K562 (cell line): ENCODE results near the gene MXRA7. TPM values are rescaled to one million over a fixed set of nuclear protein-coding genes. Genes with fewer than 3 reads are reported as not detected.

Experiments used
- BCL6 ChIP-seq: fragments of 250-450 bp; sonication (Bioruptor Pico); IDR thresholded peaks from 2 replicates; pipeline ENCODE4 v1.4.0; 2020
- ELF2 ChIP-seq: fragments of 250-450 bp; sonication (Bioruptor Pico); IDR thresholded peaks from 2 replicates; pipeline ENCODE4 v1.5.0; 2021; ENCODE audit warnings: mild to moderate bottlenecking
- KDM5B ChIP-seq: fragments of 200-600 bp; sonication (generic); IDR thresholded peaks from 2 replicates; pipeline ENCODE4 v1.6.1; 2012; ENCODE audit warnings: low read depth, mild to moderate bottlenecking, moderate library complexity, low read length, control low read depth, inconsistent platforms; ENCODE audit not compliant: insufficient replicate concordance
- LARP7 ChIP-seq: fragments of 450-650 bp; IDR thresholded peaks from 2 replicates; pipeline ENCODE4 v1.6.1; 2016
- MXI1 ChIP-seq: IDR thresholded peaks from 2 replicates; pipeline ENCODE4 v1.6.1; 2011; ENCODE audit warnings: low read depth, mild to moderate bottlenecking, improper control_type of control experiment, low read length
- NR2F6 ChIP-seq: fragments of 450-650 bp; formaldehyde crosslinking; IDR thresholded peaks from 2 replicates; pipeline ENCODE4 v1.4.0; 2020; ENCODE audit warnings: mild to moderate bottlenecking
- ZNF253 ChIP-seq: fragments of 250-450 bp; sonication (Bioruptor Pico); conservative IDR thresholded peaks from 2 replicates; pipeline ENCODE4 v1.6.1; 2021; ENCODE audit warnings: mild to moderate bottlenecking
- polyA plus RNA-seq, 8 experiments: library from polyadenylated mRNA; depleted of rRNA in 4 of 8; stranded (reverse) in 5 of 8; unstranded in 3 of 8; fragments of >200 nt; fragmentation: Nextera tagmentation in 2 of 8; fragmentation: Illumina TruSeq in 1 of 8; extraction: Ambion mirVana in 2 of 8; extraction: Trizol in 1 of 8; gene quantifications; 2 replicates each; pipeline versions ENCODE4 v1.2.1 to v1.2.3, GENCODE V29; 2011 to 2014; ENCODE audit warnings: inconsistent platforms in 1 of 8, missing spikeins in 1 of 8
- total RNA-seq, 7 experiments: library from RNA; depleted of rRNA in 6 of 7; stranded (reverse); fragments of >200 nt in 6 of 7; fragmentation: Illumina TruSeq in 2 of 7; extraction: Trizol in 2 of 7; gene quantifications; 2 replicates each; pipeline versions ENCODE4 v1.2.1 to v1.2.3, GENCODE V29; 2011 to 2021; ENCODE audit warnings: low replicate concordance in 1 of 7
- TF ChIP-seq, protein P1 (sequence below), 2 experiments: fragments of 450-650 bp in 1 of 2; IDR thresholded peaks; 2 replicates each; pipeline ENCODE4 v1.6.1; 2011 to 2017; ENCODE audit warnings: low read depth in 2 of 2, antibody characterized with exemption in 1 of 2, borderline replicate concordance in 1 of 2, low read length in 1 of 2, mild to moderate bottlenecking in 1 of 2, mixed read lengths in 1 of 2; ENCODE audit not compliant: control insufficient read depth in 1 of 2
- TF ChIP-seq, protein P2 (sequence below): fragments of 450-650 bp; IDR thresholded peaks from 2 replicates; pipeline ENCODE4 v1.6.1; 2016
- TF ChIP-seq, protein P3 (sequence below): fragments of 450-650 bp; IDR thresholded peaks from 2 replicates; pipeline ENCODE4 v1.6.1; 2016; ENCODE audit warnings: mild to moderate bottlenecking, moderate library complexity
- TF ChIP-seq, protein P4 (sequence below): fragments of 450-650 bp; formaldehyde crosslinking; IDR thresholded peaks from 2 replicates; pipeline ENCODE4 v1.4.0; 2022; ENCODE audit warnings: missing genetic modification characterization

The MXRA7 gene
- total and polyA plus RNA-seq, 9 of the 15 experiments (the other 6 are each of a cell fraction or from before 2014, with no cell fraction given) = 2.6 to 38.4 (median 14.3) TPM

DNA sequence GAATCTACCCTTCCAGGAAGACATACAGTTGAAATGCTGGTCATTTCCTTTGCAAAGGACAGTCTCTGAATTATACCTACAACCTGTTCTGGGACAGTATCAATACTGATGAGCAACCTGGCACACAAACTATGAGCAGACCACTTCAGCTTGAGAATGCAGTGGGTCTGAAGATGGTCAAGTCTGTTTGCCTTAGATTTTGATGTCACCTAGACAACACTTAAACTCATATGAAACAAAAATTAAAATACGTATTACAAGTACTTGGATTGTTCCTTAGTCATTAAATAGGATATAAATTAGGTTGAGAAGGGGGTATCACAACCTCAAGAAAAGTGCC lies 22.8 kb upstream of the MXRA7 start (continued):
- TF ChIP-seq, protein P1, sequence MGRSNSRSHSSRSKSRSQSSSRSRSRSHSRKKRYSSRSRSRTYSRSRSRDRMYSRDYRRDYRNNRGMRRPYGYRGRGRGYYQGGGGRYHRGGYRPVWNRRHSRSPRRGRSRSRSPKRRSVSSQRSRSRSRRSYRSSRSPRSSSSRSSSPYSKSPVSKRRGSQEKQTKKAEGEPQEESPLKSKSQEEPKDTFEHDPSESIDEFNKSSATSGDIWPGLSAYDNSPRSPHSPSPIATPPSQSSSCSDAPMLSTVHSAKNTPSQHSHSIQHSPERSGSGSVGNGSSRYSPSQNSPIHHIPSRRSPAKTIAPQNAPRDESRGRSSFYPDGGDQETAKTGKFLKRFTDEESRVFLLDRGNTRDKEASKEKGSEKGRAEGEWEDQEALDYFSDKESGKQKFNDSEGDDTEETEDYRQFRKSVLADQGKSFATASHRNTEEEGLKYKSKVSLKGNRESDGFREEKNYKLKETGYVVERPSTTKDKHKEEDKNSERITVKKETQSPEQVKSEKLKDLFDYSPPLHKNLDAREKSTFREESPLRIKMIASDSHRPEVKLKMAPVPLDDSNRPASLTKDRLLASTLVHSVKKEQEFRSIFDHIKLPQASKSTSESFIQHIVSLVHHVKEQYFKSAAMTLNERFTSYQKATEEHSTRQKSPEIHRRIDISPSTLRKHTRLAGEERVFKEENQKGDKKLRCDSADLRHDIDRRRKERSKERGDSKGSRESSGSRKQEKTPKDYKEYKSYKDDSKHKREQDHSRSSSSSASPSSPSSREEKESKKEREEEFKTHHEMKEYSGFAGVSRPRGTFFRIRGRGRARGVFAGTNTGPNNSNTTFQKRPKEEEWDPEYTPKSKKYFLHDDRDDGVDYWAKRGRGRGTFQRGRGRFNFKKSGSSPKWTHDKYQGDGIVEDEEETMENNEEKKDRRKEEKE (IDR thresholded peaks at IDR 0.05; ENCODE audit: borderline replicate concordance in 1 of 2, control insufficient read depth in 1 of 2, low read depth in 2 of 2, low read length in 1 of 2) = no peak
- no peak for TF ChIP-seq ZNF253 (CRISPR knock-in tag)
- TF ChIP-seq NR2F6 = no peak
- TF ChIP-seq, protein P2, sequence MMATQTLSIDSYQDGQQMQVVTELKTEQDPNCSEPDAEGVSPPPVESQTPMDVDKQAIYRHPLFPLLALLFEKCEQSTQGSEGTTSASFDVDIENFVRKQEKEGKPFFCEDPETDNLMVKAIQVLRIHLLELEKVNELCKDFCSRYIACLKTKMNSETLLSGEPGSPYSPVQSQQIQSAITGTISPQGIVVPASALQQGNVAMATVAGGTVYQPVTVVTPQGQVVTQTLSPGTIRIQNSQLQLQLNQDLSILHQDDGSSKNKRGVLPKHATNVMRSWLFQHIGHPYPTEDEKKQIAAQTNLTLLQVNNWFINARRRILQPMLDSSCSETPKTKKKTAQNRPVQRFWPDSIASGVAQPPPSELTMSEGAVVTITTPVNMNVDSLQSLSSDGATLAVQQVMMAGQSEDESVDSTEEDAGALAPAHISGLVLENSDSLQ = no peak
- TF ChIP-seq BCL6 = no peak
- TF ChIP-seq, protein P3, sequence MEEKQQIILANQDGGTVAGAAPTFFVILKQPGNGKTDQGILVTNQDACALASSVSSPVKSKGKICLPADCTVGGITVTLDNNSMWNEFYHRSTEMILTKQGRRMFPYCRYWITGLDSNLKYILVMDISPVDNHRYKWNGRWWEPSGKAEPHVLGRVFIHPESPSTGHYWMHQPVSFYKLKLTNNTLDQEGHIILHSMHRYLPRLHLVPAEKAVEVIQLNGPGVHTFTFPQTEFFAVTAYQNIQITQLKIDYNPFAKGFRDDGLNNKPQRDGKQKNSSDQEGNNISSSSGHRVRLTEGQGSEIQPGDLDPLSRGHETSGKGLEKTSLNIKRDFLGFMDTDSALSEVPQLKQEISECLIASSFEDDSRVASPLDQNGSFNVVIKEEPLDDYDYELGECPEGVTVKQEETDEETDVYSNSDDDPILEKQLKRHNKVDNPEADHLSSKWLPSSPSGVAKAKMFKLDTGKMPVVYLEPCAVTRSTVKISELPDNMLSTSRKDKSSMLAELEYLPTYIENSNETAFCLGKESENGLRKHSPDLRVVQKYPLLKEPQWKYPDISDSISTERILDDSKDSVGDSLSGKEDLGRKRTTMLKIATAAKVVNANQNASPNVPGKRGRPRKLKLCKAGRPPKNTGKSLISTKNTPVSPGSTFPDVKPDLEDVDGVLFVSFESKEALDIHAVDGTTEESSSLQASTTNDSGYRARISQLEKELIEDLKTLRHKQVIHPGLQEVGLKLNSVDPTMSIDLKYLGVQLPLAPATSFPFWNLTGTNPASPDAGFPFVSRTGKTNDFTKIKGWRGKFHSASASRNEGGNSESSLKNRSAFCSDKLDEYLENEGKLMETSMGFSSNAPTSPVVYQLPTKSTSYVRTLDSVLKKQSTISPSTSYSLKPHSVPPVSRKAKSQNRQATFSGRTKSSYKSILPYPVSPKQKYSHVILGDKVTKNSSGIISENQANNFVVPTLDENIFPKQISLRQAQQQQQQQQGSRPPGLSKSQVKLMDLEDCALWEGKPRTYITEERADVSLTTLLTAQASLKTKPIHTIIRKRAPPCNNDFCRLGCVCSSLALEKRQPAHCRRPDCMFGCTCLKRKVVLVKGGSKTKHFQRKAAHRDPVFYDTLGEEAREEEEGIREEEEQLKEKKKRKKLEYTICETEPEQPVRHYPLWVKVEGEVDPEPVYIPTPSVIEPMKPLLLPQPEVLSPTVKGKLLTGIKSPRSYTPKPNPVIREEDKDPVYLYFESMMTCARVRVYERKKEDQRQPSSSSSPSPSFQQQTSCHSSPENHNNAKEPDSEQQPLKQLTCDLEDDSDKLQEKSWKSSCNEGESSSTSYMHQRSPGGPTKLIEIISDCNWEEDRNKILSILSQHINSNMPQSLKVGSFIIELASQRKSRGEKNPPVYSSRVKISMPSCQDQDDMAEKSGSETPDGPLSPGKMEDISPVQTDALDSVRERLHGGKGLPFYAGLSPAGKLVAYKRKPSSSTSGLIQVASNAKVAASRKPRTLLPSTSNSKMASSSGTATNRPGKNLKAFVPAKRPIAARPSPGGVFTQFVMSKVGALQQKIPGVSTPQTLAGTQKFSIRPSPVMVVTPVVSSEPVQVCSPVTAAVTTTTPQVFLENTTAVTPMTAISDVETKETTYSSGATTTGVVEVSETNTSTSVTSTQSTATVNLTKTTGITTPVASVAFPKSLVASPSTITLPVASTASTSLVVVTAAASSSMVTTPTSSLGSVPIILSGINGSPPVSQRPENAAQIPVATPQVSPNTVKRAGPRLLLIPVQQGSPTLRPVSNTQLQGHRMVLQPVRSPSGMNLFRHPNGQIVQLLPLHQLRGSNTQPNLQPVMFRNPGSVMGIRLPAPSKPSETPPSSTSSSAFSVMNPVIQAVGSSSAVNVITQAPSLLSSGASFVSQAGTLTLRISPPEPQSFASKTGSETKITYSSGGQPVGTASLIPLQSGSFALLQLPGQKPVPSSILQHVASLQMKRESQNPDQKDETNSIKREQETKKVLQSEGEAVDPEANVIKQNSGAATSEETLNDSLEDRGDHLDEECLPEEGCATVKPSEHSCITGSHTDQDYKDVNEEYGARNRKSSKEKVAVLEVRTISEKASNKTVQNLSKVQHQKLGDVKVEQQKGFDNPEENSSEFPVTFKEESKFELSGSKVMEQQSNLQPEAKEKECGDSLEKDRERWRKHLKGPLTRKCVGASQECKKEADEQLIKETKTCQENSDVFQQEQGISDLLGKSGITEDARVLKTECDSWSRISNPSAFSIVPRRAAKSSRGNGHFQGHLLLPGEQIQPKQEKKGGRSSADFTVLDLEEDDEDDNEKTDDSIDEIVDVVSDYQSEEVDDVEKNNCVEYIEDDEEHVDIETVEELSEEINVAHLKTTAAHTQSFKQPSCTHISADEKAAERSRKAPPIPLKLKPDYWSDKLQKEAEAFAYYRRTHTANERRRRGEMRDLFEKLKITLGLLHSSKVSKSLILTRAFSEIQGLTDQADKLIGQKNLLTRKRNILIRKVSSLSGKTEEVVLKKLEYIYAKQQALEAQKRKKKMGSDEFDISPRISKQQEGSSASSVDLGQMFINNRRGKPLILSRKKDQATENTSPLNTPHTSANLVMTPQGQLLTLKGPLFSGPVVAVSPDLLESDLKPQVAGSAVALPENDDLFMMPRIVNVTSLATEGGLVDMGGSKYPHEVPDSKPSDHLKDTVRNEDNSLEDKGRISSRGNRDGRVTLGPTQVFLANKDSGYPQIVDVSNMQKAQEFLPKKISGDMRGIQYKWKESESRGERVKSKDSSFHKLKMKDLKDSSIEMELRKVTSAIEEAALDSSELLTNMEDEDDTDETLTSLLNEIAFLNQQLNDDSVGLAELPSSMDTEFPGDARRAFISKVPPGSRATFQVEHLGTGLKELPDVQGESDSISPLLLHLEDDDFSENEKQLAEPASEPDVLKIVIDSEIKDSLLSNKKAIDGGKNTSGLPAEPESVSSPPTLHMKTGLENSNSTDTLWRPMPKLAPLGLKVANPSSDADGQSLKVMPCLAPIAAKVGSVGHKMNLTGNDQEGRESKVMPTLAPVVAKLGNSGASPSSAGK = no peak
- no peak for TF ChIP-seq ELF2 (CRISPR knock-in tag)
- TF ChIP-seq KDM5B = peak; percentile 18
- no peak for TF ChIP-seq LARP7
- TF ChIP-seq, protein P4, sequence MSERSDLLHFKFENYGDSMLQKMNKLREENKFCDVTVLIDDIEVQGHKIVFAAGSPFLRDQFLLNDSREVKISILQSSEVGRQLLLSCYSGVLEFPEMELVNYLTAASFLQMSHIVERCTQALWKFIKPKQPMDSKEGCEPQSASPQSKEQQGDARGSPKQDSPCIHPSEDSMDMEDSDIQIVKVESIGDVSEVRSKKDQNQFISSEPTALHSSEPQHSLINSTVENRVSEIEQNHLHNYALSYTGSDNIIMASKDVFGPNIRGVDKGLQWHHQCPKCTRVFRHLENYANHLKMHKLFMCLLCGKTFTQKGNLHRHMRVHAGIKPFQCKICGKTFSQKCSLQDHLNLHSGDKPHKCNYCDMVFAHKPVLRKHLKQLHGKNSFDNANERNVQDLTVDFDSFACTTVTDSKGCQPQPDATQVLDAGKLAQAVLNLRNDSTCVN = 0 out of 2 replicates have a peak, but pooled peaks have one; percentile 21
- TF ChIP-seq MXI1 = no peak
